Fibroblast of skin of right quadriceps (primary cell): ENCODE measurements around the gene C1QTNF6.

ENCODE experiments used
- DNase-seq: peaks from one replicate; pipeline ENCODE4 v3.0.0-alpha.2; 2013

The C1QTNF6 gene

DNA sequence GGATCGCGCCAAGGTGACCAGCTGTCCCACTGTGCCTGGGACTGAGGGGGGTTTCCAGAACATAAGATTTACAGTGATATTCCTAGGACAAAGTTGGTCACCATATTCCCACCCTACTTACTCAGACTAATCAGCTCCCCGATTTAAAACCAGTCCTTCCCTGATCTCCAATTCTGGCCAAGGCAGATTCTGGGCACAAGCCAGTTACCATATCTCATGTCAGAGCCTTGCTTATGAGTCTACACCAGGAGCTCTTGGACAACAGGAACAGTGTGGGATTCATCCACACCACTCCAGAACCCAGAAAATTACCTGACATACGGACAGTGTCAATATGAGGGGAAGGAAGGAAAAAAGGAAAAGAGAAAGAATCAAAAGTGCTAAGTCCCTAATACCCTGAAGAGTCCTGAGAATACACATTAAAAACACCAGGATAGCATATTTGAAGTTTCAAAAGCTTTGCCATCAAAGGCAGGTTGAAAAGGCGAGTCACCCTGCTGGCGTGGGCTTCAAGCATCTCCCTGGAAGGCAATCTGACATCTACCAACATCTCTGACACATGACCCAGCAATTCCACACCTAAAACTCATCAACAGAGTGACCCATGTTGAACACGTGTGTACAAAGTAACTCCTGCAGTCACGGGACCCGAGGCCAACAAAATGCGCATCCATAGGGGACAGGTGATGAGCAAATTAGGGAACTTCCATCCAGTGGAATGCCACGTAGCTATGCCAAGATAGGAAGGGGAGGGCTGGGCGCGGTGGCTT is 30.3 kb downstream of the C1QTNF6 start:
- DNase-seq: peak; percentile 35

DNA sequence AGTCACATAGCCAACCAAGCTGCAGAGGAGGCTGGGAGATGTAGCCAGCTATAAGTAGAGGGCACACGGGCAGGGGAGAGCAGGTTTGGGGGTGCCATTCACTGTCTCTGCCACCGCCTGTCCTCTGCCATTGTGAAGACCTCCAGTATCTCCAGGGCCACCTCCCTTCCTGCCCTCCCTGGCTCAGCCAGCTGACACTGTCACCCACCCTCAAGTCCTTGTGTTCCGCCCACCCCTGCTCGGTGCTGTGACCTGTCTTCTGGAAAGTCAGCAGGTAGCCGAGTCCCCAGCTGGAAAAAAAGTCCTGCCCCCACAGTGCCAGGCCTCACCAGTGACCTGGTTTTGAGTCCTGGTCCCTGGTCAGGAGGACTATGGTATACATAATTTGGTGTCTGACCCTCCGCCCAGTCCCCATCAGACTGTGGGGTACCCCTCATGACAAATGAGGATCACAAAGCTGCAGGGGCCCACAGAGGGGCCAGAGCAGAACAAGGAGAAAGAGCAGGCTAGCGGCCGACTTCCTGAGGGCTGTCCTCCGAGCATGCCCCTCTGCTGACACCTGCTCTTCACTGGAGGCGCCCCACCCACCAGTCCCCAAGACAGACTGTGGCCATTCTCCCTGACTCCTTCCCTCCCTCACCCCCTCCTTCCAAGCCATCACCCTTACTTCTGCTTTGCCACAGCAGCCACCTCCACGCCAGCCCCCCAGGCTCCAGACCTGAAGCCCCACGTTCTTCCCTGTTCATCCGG is 31.2 kb downstream of the C1QTNF6 start:
- no peak for DNase-seq

DNA sequence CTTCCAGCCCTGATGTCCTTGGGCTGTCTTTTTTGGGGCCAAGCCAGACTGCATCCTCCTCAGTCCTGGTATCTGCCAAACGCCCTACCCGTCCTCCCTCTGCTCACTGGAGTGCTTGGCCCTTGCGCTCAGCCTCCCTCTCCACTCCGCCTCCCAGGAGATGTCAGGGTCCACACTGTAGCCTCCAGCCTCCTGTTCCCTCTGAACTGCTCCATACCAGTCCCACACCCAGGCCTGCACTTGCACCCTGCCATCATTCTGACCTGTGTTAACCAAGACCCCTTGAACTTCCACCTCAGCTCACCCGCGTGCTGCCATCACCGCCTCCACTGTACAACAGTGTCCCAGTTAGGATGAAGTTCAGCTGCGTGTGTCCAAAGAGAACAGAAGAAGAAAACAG is 32.1 kb downstream of the C1QTNF6 start:
- DNase-seq: no peak

DNA sequence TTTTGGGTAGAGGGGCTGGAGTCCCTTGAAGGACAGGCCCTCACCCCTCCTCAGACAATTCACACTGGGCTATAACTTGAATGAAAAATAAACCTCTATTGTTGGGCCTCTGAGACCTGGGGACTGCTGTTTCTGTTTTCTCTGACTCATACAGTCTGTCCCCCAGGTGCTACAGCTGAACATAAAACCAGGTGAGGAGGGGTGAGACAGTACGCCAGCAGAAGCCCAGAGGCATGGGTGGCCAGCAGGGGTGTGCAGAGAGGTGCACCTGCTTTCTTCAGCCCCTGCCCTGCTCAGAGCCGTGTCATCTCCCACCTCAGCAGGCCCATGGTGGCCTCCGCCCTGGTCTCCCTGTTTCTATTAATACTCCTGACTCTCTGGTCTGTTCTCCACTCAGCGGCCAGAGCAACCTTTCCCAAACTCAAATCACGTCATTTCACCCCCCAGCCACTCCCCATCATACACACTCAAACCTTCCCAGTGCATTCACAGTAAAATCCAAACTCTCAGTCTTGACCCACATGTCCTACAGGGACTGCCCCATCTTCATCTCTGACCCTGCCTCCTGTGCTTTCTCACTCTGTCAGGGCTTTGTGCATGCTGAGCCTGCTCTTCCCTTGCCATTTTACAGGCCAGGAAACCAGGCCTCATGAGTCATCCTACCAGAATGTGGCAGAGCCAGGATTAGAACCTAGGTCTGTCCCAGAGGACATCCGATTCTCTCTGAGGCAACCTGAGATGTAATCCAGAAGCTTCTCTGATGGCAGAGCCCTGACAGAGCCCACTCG is 32.9 kb downstream of the C1QTNF6 start:
- DNase-seq: no peak

DNA sequence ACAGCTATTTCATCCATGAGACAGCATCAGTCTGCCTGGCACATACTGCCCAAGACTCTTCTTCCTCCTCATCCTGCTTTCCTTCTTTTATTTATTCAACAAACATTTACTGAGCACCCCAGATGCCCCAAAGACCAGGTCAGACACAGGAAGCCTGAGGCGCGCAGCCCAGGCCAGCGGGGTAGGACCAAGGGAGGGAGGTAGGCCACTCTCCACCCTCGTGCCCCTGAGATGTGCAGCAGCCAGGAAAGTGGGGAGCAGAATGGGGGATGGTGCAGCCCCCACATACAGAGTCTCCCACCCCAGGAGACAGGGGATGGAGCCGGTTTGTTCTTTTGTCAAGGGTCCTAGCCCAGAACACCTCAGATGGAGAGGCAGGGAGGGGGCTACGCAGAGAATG is 34.1 kb downstream of the C1QTNF6 start:
- DNase-seq: no peak

DNA sequence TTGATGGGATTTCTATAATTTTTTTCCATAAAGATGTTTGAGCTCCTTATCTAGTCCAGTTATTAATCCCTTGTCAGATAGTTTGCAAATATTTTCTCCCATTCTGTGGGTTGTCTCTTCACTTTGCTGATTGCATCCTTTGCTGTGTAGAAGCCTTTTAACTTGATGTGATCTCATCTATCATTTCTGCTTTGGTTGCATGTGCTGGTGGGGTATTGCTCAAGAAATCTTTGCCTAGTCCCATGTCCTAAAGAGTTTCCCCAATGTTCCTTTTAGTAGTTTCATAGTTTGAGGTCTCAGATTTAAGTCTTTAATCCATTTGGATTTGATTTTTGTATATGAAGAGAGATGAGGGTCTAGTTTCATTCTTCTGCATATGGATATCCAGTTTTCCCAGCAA is 36.6 kb downstream of the C1QTNF6 start:
- DNase-seq: no peak

DNA sequence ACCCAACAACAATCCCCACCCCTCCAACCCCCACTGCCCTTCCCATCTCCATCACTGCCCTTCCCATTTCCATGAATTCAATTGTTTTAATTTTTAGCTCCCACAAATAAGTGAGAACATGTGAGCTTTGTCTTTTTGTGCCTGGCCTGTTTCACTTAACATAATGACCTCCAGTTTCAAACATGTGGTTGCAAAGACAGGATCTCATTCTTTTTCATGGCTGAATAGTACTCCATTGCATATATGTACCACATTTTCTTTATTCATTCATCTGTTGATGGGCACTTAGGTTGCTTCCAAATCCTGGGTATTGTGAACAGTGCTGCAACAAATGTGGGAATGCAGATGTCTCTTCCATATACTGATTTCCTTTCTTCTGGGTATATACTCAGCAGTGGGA is 37.3 kb downstream of the C1QTNF6 start:
- DNase-seq: no peak

DNA sequence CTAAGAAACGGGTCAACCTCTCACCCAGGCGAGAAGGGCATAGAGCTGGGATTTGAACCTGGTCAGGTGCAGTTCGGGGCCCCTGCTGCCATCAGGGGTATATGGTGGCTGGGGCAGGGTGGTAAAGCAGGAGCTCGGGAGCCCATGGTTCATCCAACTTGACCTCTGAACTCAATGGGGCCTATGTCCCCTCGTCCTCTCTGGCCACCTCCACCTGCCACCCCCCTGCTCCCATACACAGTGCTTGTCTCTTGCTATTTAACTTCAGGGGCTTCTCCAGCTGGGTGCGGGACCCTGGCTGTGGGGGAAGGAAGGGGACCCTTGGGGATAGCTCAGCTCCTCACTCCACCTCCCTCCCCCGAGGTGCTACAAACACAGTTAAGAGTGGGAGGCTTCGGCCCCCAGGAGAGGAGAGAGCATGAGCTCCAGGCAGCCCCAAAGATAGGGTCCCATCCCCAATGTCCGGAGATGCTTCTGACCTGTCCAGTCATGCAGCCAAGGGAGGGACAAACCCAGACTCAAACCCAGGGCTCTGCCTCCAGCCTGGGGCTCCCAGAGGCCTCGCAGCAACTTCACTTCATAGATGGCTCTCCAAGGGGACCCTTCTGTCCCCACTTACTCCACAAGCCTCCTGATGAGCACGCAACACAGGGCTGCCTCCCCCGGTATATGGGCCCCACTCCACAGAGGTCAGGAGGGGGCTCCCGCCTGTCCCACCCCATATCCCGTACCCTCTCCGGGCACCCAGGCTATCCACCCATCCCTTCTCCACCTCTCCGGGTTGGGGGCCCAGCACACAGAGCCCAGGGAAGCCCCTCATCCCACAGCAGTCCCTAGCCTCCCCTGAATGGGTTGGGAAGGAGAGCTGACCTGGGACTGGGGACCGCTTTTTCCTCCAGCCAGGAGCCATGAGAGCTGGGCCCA is 39.0 kb downstream of the C1QTNF6 start:
- DNase-seq: no peak

DNA sequence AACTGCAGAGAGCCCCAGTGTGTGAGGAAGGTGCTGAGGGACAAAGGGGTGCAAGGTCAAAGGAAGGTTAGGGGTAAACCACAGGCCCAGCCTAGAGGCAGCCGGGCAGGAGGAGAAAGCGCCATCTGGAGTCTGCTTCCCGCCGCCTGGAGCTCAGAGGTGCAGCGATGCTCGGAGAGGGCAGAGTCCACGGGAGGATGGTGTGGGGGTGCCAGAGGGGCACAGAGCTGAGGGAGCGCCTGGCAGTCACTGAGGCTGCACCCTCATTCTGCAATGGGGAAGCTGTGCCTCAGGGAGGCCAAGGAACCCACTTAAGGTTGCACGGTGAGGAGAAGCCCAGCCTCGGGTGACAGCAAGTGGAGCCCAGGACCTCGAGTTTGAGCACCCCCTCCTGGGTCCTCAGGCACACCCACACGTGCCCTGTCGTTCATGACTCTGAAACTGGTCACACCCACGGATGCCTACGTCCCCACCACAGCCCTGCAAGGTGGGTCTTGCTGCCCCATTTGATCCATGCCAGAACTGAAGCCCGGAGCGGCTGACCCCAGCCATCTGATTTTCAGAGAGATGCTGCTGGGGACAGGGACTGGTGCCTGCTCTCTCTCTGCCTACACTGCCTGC is 39.9 kb downstream of the C1QTNF6 start:
- DNase-seq: no peak

DNA sequence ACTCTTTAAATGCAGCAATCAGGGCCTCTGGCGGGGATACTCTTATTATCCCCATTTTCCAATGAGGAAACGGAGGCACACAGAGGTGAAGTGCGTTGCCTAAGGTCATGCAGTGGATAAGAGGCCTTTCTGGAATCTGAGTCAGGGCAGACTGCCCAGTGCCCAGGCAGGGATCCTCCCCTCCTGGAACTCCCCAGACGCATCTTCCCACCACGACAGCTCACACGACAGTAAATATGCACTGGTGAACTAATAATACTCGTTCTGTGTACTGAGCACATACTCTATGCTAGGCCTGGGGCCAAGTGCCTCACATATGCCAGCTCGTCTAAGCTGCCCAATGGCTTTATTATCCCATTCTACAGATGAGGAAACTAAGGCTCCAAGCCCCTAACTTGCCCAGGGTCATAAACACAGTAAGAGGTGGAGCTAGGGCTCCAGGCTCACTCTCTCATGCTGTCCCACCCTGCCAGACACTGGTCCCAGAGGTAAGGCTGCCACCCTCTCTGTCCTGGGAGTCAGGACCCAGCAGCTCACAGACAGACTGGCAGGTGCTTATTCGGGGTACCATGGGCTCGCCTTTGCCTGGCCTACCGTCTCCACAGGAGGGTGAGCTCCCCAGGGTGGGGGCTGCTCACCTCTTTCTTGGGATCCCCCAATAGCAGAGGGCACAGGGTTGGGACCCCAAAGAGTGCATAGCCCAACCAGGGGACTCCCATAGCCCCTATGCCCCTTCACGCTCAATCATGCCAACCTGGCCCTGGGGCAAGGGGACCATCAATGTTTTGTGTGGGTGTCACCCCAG is 40.7 kb downstream of the C1QTNF6 start:
- no peak for DNase-seq

DNA sequence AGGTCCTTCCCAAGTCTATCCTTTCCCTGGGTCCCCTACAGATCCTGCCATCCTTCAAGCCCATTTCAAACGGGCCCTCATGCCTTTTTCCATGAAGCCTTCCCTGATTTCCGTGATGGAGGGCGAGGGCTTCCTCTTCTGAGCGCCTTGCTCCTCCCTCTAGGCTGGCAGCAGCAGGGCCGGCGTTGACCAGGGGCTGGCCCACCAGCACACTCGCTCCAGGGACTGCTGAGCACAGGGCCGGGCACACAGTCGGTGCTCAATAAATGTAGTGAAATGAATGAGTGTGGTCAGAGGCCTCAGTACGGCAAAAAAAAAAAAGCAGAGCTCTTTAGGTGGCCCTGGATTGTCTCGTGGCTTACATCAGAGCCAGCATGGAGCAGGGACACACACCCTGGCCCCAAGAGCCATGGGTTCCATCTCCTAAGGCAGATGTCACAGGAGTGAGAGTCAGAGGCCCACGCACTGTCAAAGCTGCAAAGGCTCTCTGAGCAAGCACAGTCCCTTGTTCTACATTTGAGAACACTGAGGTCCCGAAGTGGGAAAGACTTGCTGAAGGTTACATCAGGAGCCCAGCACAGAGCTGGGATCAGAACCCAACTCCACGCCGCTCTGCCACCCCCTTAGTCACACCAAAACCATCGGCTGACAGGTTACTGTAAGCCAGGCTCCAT is 41.4 kb downstream of the C1QTNF6 start:
- no peak for DNase-seq

DNA sequence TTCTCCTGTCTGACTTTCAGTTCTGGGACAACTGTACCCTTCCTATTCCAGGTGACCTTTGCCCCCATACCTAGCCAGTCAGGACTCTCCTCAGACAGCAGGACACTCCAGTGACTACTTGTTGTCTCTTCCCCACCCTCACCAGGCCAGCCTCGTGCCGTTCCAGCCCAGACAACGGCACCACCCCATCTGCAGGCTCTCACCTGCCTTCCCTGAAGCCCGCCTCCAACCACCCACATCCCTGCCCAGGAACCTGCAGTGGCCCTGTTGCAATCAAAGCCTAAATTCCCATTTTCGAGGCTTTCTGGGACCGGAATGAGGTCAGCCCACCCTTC is 42.0 kb downstream of the C1QTNF6 start:
- DNase-seq: no peak

DNA sequence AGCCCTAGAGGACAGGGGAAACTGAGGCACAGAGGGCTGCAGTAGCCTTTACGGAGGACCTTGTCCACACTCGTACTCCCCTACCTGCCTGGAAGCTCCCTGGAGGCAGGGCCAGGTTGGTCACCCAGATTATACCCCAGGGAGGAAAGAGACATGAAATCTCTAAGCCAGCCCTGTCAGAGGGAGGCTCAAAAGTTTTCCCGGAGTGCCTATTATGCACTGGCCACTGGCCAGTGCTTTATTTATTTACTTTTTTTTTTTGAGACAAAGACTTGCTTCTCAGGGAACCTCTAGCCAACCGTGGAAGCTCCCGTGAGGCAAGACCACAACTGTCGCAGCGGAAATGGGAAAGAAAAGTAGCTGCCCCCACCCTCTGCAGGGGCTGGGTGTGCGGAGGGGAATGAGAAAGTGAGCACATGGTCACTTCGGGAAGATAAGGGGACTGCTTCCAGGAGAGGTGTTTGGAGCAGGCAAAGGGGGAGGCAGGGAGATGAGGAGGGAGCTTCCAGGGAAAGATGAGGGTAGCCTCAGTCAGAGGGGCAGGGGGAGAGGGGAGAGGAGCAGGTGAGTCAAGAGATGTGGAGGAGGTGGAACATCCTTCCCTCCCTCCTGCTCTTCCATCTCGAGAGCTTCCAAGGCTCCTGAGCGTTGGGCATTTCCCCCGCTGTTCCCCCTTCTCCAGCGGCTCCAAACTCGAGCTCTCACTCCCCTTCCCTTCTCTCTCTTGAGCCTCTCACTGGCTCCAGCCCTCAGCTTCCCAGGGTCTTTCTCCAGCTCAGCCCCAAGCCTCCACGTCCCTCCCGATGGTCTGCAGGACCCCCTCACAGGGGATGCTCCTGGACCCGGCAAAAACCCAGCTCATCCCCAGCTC is 42.6 kb downstream of the C1QTNF6 start:
- no peak for DNase-seq

DNA sequence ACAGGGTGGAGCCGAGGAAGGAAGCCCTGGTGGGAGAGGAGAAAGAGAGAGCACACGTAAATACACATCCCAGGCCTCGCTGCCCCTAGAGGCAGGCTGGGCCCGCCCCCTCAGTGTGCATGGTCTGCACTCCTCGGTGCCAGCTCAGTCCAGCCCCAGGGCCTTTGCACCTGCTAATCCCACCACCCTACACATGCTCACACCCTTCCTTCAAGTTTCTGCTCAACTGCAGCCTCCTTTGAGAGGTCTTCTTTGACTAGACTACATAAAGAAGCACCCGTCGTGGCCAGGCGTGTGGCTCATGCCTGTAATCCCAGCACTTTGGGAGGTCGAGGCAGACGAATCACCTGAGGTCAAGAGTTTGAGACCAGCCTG is 43.9 kb downstream of the C1QTNF6 start:
- DNase-seq: no peak

DNA sequence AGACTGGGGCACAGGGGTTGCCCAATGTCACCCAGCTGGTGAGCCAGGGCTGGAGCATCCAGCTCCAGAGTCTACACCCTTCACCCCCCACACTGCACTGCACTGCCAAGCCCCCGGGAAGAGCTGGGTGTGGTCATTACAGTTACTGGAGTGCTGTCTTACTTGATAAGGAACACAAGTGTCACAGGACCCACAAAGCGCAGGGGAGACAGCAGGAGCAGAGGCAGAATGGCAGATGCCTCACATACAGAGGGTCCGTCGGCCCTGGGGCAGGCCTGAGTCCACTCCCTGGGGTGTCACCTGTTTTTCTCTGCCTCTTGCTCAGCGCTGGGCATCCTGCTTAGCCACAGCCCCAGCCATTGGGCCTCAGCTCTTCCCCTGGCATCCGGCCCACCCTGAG is 46.1 kb downstream of the C1QTNF6 start:
- DNase-seq: no peak

DNA sequence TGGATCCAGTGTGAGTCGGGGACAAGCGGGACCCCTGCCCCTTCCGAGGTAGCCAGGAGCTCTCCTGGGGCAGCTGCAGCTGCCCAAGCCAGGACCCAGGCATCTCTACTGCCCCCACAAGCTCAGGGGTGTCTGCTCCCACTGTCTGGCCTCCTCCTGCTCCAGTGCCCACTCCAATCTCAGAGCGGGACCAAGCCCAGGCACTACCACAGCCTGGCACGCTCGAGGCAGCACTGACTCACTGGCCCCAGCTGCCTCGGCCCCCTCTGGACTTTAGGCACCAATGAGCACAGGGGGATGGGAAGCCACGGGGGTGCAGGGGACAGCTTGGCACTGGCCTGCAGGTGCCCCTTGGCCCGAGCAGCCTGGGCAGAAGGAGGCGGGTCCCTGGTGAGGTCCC is 46.6 kb downstream of the C1QTNF6 start:
- no peak for DNase-seq

DNA sequence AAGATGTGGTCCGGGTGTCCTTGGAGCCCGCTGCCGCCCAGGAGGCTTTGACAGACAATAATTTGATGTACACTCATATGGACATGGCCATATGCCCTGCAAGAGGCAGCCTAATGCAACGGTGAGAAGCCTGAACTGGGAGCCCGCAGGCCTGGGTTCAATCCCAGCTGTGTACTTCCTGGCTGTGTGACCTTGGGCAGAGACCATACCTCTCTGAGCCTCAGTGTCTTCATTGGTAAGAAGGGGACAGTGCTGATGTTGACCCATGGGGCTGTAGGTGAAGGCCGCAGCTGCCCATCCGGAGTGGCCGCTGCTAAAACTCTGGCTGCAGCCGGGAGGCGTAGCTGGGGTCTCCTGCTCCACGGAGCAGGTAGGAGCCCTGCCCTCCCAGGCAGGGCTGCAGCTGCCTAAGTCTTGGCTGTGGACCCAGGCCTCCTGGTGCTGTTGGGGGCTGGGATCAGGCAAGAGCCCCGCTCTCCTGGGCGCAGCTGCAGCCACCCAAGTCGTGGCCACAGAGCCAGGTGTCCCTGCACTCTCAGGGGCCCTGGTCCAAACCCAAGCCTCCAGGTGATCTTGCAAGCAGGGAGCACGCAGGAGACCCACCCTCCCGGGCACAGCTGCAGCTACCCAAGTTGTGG is 47.2 kb downstream of the C1QTNF6 start:
- DNase-seq: no peak

DNA sequence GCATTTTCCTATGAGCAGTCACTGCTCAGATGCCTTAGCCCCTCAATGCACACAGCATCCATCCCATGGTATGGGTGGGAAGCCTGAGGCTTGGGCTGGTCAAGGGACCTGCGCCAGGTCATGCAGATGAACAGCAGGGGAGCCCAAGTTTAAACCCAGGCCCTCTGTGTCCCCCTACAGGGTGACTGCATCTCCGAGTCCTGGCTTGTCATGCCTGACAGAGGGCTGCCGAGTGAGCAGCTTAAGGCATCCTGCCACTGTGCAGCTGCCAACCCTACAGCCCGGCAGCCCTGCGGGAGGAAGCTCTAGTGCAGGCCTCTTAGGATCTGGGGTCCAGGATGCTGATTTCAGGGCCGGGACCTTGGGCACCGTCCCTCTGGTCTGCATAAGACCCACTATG is 48.3 kb downstream of the C1QTNF6 start:
- DNase-seq: no peak

DNA sequence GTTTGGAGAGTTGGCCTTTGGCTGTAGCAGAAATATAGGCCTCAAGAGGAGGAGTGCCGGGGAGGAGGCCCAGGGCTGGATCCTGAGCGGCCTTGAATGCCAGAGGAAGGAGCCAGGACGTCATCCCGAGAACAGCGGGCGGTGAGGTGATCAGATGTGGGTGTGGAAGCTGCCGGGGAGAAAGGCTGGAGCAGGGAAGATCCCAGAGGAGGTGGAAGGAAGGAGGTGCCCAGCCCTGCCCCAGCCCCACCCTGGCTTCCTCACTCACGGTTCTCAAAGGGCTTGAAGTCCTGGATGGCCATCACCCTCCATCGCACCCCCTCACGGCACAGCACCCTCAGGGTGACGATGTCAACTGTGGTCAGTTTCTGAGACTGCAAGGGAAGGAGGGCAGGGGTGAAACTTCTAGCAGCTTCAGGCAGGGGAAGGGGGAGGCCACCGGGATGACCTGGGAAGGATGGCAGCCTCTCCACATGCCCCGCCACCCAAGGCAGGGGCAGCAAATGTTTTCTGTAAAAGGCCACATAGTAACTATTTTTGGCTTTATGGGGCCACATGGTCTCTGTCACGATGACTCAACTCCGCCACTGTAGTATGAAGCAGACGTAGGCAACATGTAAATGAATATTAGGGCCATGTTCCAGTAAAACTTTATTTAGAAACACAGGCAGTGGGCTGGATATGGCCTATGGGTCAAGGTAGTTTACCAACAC is 49.0 kb downstream of the C1QTNF6 start:
- DNase-seq: peak; percentile 16
